Adrenal gland (tissue), 5 donors: ENCODE results near the gene SEC16A.

Experiments
- POLR2A ChIP-seq, 2 donors: fragments of 450-650 bp; IDR thresholded peaks; one replicate each; pipeline ENCODE4 v1.6.1; 2017; ENCODE audit warnings: antibody characterized with exemption in 2 of 2, mild to moderate bottlenecking in 2 of 2, moderate library complexity in 1 of 2
- TF ChIP-seq, protein P1 (sequence below), 6 experiments: fragments of 450-650 bp in 4 of 6; fragments of 200-600 bp in 2 of 6; sonication (generic) in 1 of 6; IDR thresholded peaks; 1 replicate in 5 of 6; 2 replicates in 1 of 6; pipeline versions ENCODE4 v1.5.1 to v1.8.0; 2016 to 2021; ENCODE audit warnings: antibody characterized with exemption in 6 of 6, mild to moderate bottlenecking in 2 of 6, moderate library complexity in 1 of 6
- donor health status: DM: no; HTN: no; CAD: no.

DNA sequence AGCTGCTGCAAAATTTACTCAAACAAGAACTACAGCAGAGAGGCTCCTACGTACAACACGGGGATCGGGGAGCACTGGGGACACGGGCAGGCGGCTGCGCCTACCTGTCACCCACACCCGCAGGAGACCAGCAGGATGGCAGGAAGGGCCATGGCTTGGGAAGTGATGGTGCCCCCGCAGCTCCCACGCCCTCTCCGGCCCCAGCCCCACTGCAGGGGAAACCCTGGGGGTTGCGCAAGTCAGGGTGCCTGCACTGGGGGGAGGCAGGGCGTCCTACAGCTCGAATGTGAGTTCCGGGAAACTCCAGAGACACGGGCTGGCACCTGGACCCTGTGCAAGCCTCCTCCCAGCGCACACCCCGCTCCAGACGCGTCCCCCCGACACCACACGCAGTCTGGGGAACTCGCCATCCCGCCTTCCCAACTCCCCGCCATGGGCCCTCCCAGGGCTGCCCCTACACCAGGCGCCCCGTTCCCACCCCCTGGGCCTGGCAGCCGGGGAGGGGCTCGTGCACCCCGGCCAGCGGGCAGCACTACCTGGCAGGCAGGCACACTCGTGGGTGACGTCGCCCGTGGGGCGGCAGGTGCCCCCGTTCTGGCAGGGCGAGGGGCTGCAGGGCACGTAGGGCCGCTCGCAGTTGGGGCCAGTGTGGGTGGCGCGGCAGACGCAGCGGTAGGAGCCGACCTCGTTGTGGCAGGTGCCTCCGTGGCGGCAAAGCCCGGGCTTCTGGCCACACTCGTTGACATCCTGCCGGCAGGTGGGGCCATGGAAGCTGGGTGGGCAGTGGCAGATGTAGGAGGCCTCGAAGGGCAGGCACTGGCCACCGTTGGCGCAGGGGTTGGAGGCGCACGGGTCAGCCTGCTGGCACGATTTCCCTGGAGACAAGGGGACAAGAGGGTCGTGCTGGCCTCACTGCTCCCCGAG is 39.7 kb upstream of the SEC16A start:
- no peak for TF ChIP-seq POLR2A (IDR thresholded peaks at IDR 0.05)
- TF ChIP-seq, protein P1, sequence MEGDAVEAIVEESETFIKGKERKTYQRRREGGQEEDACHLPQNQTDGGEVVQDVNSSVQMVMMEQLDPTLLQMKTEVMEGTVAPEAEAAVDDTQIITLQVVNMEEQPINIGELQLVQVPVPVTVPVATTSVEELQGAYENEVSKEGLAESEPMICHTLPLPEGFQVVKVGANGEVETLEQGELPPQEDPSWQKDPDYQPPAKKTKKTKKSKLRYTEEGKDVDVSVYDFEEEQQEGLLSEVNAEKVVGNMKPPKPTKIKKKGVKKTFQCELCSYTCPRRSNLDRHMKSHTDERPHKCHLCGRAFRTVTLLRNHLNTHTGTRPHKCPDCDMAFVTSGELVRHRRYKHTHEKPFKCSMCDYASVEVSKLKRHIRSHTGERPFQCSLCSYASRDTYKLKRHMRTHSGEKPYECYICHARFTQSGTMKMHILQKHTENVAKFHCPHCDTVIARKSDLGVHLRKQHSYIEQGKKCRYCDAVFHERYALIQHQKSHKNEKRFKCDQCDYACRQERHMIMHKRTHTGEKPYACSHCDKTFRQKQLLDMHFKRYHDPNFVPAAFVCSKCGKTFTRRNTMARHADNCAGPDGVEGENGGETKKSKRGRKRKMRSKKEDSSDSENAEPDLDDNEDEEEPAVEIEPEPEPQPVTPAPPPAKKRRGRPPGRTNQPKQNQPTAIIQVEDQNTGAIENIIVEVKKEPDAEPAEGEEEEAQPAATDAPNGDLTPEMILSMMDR (IDR thresholded peaks at IDR 0.05), result no peak
